T-helper 22 cell (primary cell): ENCODE results near the gene RABIF.
"Not testable (repeated sequence)": the region's sequence is repeated elsewhere in the genome, so short reads cannot be mapped to it uniquely, and the experiment has no call there.

Experiments used
- DNase-seq: peaks from one replicate; pipeline ENCODE4 v3.0.0-alpha.2; 2020; ENCODE audit warnings: low read depth

RABIF gene

GRCh38 chr1:202834771-202835547 lies 54.0 kb downstream of the RABIF start:
- DNase-seq: no peak

GRCh38 chr1:202831906-202832305 lies 57.0 kb downstream of the RABIF start:
- DNase-seq: no peak

GRCh38 chr1:202829223-202829622 lies 59.7 kb downstream of the RABIF start:
- not testable (repeated sequence) for DNase-seq
